HEK293 (cell line): ENCODE results near the gene GNS.

Source experiments
- CTCF ChIP-seq: fragments of 450-650 bp; formaldehyde crosslinking; IDR thresholded peaks from 2 replicates; pipeline ENCODE4 v1.5.1; 2016; ENCODE audit warnings: missing biosample characterization, missing genetic modification characterization
- MEIS1 ChIP-seq: sonication (generic); formaldehyde crosslinking; IDR thresholded peaks from 2 replicates; pipeline ENCODE4 v1.8.1; 2022; ENCODE audit warnings: missing genetic modification reagents, mild to moderate bottlenecking, borderline replicate concordance
- PRDM1 ChIP-seq: fragments of 450-650 bp; formaldehyde crosslinking; IDR thresholded peaks from 2 replicates; pipeline ENCODE4; 2016; ENCODE audit warnings: missing biosample characterization, missing genetic modification characterization
- REPIN1 ChIP-seq: fragments of 450-650 bp; formaldehyde crosslinking; IDR thresholded peaks from 2 replicates; pipeline ENCODE4 v1.5.1; 2017; ENCODE audit warnings: missing biosample characterization, missing genetic modification characterization, low read depth
- REST ChIP-seq: fragments of 450-650 bp; formaldehyde crosslinking; IDR thresholded peaks from 2 replicates; pipeline ENCODE4 v1.5.1; 2016; ENCODE audit warnings: missing biosample characterization, missing genetic modification characterization
- ZNF558 ChIP-seq: fragments of 450-650 bp; formaldehyde crosslinking; IDR thresholded peaks from 2 replicates; pipeline ENCODE4 v1.5.1; 2016; ENCODE audit warnings: missing biosample characterization, missing genetic modification characterization
- ZNF660 ChIP-seq: fragments of 450-650 bp; IDR thresholded peaks from 2 replicates; pipeline ENCODE4 v1.5.1; 2018; ENCODE audit warnings: missing biosample characterization, mild to moderate bottlenecking, missing genetic modification characterization
- TF ChIP-seq, protein P1 (sequence below): fragments of 450-650 bp; formaldehyde crosslinking; IDR thresholded peaks from 2 replicates; pipeline ENCODE4 v1.5.1; 2016; ENCODE audit warnings: missing biosample characterization, missing genetic modification characterization
- TF ChIP-seq, protein P2 (sequence below): fragments of 450-650 bp; IDR thresholded peaks from 2 replicates; pipeline ENCODE4 v1.5.1; 2018; ENCODE audit warnings: missing biosample characterization, missing genetic modification characterization
- TF ChIP-seq, protein P3 (sequence below): sonication (generic); formaldehyde crosslinking; IDR thresholded peaks from 2 replicates; pipeline ENCODE4 v1.8.1; 2022; ENCODE audit warnings: mild to moderate bottlenecking, moderate library complexity, missing genetic modification reagents

GRCh38 chr12:64737539-64737938 is 21.7 kb downstream of the GNS start:
- TF ChIP-seq CTCF (tag by site-specific recombination) (no peak), ZNF558 (no peak), ZNF660 (tag by site-specific recombination) (no peak), REST (tag by site-specific recombination) (no peak), MEIS1 (CRISPR knock-in tag) (no peak), REPIN1 (tag by site-specific recombination) (no peak), PRDM1 (no peak)
- TF ChIP-seq, protein P1, sequence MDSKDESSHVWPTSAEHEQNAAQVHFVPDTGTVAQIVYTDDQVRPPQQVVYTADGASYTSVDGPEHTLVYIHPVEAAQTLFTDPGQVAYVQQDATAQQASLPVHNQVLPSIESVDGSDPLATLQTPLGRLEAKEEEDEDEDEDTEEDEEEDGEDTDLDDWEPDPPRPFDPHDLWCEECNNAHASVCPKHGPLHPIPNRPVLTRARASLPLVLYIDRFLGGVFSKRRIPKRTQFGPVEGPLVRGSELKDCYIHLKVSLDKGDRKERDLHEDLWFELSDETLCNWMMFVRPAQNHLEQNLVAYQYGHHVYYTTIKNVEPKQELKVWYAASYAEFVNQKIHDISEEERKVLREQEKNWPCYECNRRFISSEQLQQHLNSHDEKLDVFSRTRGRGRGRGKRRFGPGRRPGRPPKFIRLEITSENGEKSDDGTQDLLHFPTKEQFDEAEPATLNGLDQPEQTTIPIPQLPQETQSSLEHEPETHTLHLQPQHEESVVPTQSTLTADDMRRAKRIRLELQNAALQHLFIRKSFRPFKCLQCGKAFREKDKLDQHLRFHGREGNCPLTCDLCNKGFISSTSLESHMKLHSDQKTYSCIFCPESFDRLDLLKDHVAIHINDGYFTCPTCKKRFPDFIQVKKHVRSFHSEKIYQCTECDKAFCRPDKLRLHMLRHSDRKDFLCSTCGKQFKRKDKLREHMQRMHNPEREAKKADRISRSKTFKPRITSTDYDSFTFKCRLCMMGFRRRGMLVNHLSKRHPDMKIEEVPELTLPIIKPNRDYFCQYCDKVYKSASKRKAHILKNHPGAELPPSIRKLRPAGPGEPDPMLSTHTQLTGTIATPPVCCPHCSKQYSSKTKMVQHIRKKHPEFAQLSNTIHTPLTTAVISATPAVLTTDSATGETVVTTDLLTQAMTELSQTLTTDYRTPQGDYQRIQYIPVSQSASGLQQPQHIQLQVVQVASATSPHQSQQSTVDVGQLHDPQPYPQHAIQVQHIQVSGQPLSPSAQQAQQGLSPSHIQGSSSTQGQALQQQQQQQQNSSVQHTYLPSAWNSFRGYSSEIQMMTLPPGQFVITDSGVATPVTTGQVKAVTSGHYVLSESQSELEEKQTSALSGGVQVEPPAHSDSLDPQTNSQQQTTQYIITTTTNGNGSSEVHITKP = no peak
- TF ChIP-seq, protein P2, sequence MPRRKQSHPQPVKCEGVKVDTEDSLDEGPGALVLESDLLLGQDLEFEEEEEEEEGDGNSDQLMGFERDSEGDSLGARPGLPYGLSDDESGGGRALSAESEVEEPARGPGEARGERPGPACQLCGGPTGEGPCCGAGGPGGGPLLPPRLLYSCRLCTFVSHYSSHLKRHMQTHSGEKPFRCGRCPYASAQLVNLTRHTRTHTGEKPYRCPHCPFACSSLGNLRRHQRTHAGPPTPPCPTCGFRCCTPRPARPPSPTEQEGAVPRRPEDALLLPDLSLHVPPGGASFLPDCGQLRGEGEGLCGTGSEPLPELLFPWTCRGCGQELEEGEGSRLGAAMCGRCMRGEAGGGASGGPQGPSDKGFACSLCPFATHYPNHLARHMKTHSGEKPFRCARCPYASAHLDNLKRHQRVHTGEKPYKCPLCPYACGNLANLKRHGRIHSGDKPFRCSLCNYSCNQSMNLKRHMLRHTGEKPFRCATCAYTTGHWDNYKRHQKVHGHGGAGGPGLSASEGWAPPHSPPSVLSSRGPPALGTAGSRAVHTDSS = no peak
- TF ChIP-seq, protein P3, sequence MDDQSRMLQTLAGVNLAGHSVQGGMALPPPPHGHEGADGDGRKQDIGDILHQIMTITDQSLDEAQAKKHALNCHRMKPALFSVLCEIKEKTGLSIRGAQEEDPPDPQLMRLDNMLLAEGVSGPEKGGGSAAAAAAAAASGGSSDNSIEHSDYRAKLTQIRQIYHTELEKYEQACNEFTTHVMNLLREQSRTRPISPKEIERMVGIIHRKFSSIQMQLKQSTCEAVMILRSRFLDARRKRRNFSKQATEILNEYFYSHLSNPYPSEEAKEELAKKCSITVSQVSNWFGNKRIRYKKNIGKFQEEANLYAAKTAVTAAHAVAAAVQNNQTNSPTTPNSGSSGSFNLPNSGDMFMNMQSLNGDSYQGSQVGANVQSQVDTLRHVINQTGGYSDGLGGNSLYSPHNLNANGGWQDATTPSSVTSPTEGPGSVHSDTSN = no peak
